ENCODE data around the gene TENM3.

Gene TENM3

GRCh38 chr4:182804131-182804530 lies 560.9 kb downstream of the TENM3 start:
- H3K4me3 ChIP-seq (ENCODE audit: control insufficient read depth, low read depth, low read length): no peak overlapping the region
- DNase-seq (ENCODE audit: low read depth): no peak
- no peak for TF ChIP-seq CTCF (IDR thresholded peaks at IDR 0.05; ENCODE audit: control insufficient read depth, insufficient read depth, low read depth, low read length, missing control alignments)

DNA sequence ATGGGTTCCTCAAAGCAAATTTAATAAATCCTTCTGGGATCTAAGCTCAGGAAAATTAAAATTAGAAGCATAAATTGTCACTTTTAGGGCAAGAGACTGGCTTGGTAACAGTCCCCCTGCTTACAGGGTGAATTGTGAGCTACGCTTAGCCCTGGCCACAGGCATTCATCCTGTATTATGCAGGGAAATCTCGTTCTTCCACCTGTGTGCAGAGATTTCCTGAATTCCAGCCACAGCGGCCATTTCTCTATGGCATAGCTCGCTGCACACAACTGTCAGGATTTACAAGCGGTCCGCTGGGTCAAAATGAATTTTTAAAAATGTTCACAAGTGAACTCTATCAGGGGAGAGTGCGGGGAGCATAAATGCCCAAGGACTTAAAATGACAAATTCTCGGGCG lies 562.1 kb downstream of the TENM3 start:
- TF ChIP-seq CTCF (IDR thresholded peaks at IDR 0.05; ENCODE audit: control insufficient read depth, insufficient read depth, low read depth, low read length, missing control alignments): no peak
- DNase-seq (ENCODE audit: low read depth): no peak
- no peak overlapping the region for H3K4me3 ChIP-seq (ENCODE audit: control insufficient read depth, low read depth, low read length)

- no peak for DNase-seq (ENCODE audit: low read depth)
- TF ChIP-seq CTCF (IDR thresholded peaks at IDR 0.05; ENCODE audit: control insufficient read depth, insufficient read depth, low read depth, low read length, missing control alignments): no peak
- H3K4me3 ChIP-seq (ENCODE audit: control insufficient read depth, low read depth, low read length): no peak overlapping the region
Observed at GRCh38 chr4:182805750-182806149, 562.5 kb downstream of the TENM3 start.

DNA sequence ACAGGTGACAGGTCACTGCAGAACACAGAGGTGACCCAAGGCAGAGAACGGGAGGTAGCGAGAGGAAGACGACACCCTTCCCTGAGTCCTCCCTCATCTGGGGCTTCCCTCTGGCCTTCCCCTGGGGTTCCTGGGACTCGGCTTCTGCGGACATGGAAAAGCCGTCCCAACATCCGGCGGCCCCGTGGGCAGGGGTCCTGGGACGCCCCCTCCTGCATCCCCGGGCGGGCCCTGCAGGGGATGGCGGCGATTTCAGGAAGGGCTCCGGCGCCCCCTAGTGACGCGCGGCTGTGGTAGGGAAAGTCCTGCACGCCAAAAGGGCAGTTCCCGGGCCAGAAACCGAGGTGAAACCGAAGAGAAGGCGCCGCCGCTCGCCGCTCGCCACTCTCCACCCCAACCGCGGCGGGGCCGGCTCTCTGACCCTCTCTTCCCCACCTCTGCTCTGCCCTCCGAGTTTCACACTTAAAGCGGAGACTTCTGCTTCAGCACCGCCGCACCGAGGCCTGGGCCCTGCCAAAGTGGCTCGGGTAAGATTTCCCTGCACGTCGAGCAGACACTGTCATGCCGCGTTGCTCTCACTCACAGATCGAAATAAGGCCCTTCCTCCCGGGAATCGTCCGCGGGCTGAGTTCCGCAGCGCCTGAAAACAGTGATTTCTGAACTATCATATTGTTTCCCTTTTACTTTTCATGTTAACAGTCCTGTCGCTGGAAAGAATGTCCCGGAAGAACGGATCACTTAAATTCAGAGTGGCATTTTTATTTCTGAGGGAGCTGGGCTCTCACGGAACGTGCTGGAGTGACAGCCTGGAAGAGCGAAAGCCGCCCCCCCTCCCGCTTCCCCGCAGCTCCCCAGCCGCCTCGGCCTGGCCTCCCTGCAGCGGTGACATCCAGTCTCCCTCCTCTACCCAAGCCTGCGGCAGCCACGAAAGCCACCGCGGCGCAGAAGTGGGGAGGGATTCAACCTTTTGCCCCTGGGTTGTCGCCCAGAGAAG lies 563.4 kb downstream of the TENM3 start:
- peak; percentile 3 for DNase-seq (ENCODE audit: low read depth)

GRCh38 chr4:182807346-182807745 lies 564.1 kb downstream of the TENM3 start:
- no peak for DNase-seq (ENCODE audit: low read depth)
- no peak for TF ChIP-seq CTCF (IDR thresholded peaks at IDR 0.05; ENCODE audit: control insufficient read depth, insufficient read depth, low read depth, low read length, missing control alignments)
- no peak overlapping the region for H3K4me3 ChIP-seq (ENCODE audit: control insufficient read depth, low read depth, low read length)

More for the DNA sequence above, 563.4 kb downstream of the TENM3 start:
- peak; percentile 98 for TF ChIP-seq CTCF (IDR thresholded peaks at IDR 0.05; ENCODE audit: control insufficient read depth, insufficient read depth, low read depth, low read length, missing control alignments)
- H3K4me3 ChIP-seq (ENCODE audit: control insufficient read depth, low read depth, low read length): peak overlapping the region; percentile 47

DNA sequence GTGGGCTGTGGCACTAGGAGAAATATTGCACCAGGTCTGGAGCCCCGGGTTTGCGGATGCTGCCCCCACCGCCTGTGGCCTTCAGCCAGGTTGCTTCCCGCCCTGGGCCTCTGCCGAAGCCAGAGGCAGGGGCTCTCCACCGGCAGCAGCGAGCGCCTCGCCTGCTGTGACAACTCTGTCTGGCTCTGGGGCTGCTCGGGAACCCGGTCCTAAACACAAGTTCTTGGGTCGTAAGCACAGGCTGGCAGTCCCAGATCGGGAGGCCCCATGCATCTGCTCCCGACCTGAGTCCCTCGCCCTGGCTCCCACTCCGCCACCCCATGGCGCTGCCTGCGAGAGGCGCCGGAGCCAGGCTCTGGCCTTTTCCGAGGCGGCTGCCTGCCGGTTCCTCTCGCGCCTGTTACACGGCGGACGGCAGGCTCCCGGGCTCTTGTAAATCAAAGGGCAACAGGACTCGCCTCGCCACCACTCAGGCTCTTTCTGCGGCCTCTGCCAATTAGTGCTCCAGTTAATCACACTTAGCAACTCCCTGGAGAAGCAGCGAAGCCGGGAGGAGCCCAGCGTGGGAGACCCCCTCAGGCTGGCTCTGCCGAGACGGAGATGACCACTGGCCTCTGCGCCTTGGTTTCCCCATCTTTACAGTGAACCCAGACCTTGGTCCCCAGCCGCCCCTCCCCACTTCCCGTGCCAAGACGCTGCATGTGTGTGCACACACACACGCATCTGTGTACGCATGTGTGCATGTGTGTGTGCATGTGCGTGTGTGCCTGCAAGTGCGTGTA lies 564.8 kb downstream of the TENM3 start:
- no peak overlapping the region for H3K4me3 ChIP-seq (ENCODE audit: control insufficient read depth, low read depth, low read length)
- no peak for DNase-seq (ENCODE audit: low read depth)

More for the DNA sequence above, 564.8 kb downstream of the TENM3 start:
- no peak for TF ChIP-seq CTCF (IDR thresholded peaks at IDR 0.05; ENCODE audit: control insufficient read depth, insufficient read depth, low read depth, low read length, missing control alignments)
